IMR-90 (cell line): Measurements from ENCODE around the gene NR4A3. TPM values are rescaled to one million over a fixed set of nuclear protein-coding genes. Genes with fewer than 3 reads are reported as not detected.

ENCODE experiments used
- ATAC-seq: fragments of 200-7000 bp; cut with Tn5 transposase; 2 replicates; pipeline ENCODE4 v1.9.1; 2020; ENCODE audit warnings: low read depth, mild to moderate bottlenecking, moderate library complexity
- BruUV-seq: library from RNA; stranded (reverse); fragments of 400-500 nt; replicated peaks from 2 replicates; lab custom pipeline; 2021; lab: Mats Ljungman, UMichigan
- CTCF ChIA-PET: fragments of 300-600 bp; formaldehyde crosslinking; extraction: SDS; loops from one replicate; lab custom pipeline; 2021; ENCODE audit warnings: antibody characterized with exemption; lab: Yijun Ruan, JAX
- POLR2A ChIA-PET: fragments of 300-600 bp; sonication (Branson Sonifier 250); formaldehyde crosslinking; loops from one replicate; lab custom pipeline; 2022; ENCODE audit warnings: antibody characterized with exemption; ENCODE audit not compliant: unreplicated experiment; lab: Charles Lee
- DNase-seq: peaks from one replicate; pipeline ENCODE4 v3.0.0; 2013
- H2AFZ ChIP-seq: replicated peaks from 2 replicates; pipeline ENCODE3; 2013; ENCODE audit warnings: low read length, mild to moderate bottlenecking; ENCODE audit not compliant: poor library complexity
- H2AK5ac ChIP-seq: 2 replicates; pipeline ENCODE4 v1.6.1; 2013; ENCODE audit warnings: low read depth, low read length, inconsistent platforms
- H2AK9ac ChIP-seq: replicated peaks from 2 replicates; pipeline ENCODE3; 2013; ENCODE audit warnings: mild to moderate bottlenecking, low read depth, low read length, moderate library complexity; ENCODE audit not compliant: poor library complexity
- H2BK120ac ChIP-seq: 2 replicates; pipeline ENCODE4 v1.6.1; 2013; ENCODE audit warnings: low read depth, low read length, inconsistent platforms
- H2BK15ac ChIP-seq: 3 replicates; pipeline ENCODE4 v1.6.1; 2013; ENCODE audit warnings: low read depth, low read length, inconsistent platforms
- H2BK20ac ChIP-seq: 2 replicates; pipeline ENCODE4 v1.6.1; 2013; ENCODE audit warnings: low read depth, mild to moderate bottlenecking, inconsistent platforms, low read length, moderate library complexity
- H2BK5ac ChIP-seq: 2 replicates; pipeline ENCODE4 v1.6.1; 2013; ENCODE audit warnings: mild to moderate bottlenecking, low read depth, low read length, inconsistent platforms; ENCODE audit not compliant: poor library complexity, severe bottlenecking
- H3K14ac ChIP-seq: replicated peaks from 2 replicates; pipeline ENCODE4 v1.6.1; 2013; ENCODE audit warnings: low read depth, low read length, inconsistent platforms
- H3K18ac ChIP-seq: 2 replicates; pipeline ENCODE4 v1.6.1; 2013; ENCODE audit warnings: low read depth, low read length, control low read depth
- H3K23ac ChIP-seq: 2 replicates; pipeline ENCODE4 v1.6.1; 2013; ENCODE audit warnings: low read depth, low read length, inconsistent platforms
- H3K27ac ChIP-seq: 2 replicates; pipeline ENCODE4 v1.5.1; 2013; ENCODE audit warnings: mild to moderate bottlenecking, control low read depth, low read length; ENCODE audit not compliant: insufficient read depth
- H3K27me3 ChIP-seq: 2 replicates; pipeline ENCODE4 v1.6.1; 2013; ENCODE audit warnings: low read length; ENCODE audit not compliant: control insufficient read depth, insufficient read depth
- H3K36me3 ChIP-seq: 2 replicates; pipeline ENCODE4 v1.6.1; 2013; ENCODE audit warnings: low read length, mixed read lengths; ENCODE audit not compliant: control insufficient read depth, insufficient read depth
- H3K4ac ChIP-seq: 2 replicates; pipeline ENCODE4 v1.6.1; 2013; ENCODE audit warnings: low read depth, low read length, inconsistent platforms
- H3K4me1 ChIP-seq: 2 replicates; pipeline ENCODE4 v1.6.1; 2013; ENCODE audit warnings: low read length, mixed read lengths; ENCODE audit not compliant: control insufficient read depth, insufficient read depth
- H3K4me2 ChIP-seq: 2 replicates; pipeline ENCODE4 v1.6.1; 2013; ENCODE audit warnings: low read depth, mild to moderate bottlenecking, control low read depth, low read length, moderate library complexity
- H3K4me3 ChIP-seq: 2 replicates; pipeline ENCODE4 v1.5.1; 2013; ENCODE audit warnings: low read depth, mild to moderate bottlenecking, control low read depth, low read length, moderate library complexity; ENCODE audit not compliant: insufficient read depth
- H3K56ac ChIP-seq: 2 replicates; pipeline ENCODE4 v1.6.1; 2013; ENCODE audit warnings: low read length, inconsistent platforms; ENCODE audit not compliant: insufficient read depth; ENCODE audit errors: extremely low read depth
- H3K79me1 ChIP-seq, 2 experiments: 2 replicates each; pipeline ENCODE4 v1.6.1; 2013; ENCODE audit warnings: low read length in 2 of 2, inconsistent platforms in 1 of 2, low read depth in 1 of 2
- H3K9ac ChIP-seq: 2 replicates; pipeline ENCODE4 v1.6.1; 2013; ENCODE audit warnings: low read depth, low read length, control low read depth
- H3K9me1 ChIP-seq: 2 replicates; pipeline ENCODE4 v1.6.1; 2013; ENCODE audit warnings: low read length, inconsistent platforms; ENCODE audit not compliant: insufficient read depth
- H3K9me3 ChIP-seq: 2 replicates; pipeline ENCODE4 v1.6.1; 2013; ENCODE audit warnings: low read length; ENCODE audit not compliant: control insufficient read depth, insufficient read depth
- H4K20me1 ChIP-seq: 2 replicates; pipeline ENCODE4 v1.6.1; 2013; ENCODE audit warnings: low read length, inconsistent platforms; ENCODE audit not compliant: insufficient read depth
- H4K5ac ChIP-seq: 2 replicates; pipeline ENCODE4 v1.6.1; 2013; ENCODE audit warnings: mild to moderate bottlenecking, low read depth, low read length, control low read depth
- H4K8ac ChIP-seq, 2 experiments: 2 replicates each; pipeline ENCODE4 v1.6.1; 2013; ENCODE audit warnings: low read depth in 2 of 2, low read length in 2 of 2, control low read depth in 1 of 2, inconsistent platforms in 1 of 2
- H4K91ac ChIP-seq: 2 replicates; pipeline ENCODE4 v1.6.1; 2013; ENCODE audit warnings: low read depth, low read length, inconsistent platforms; ENCODE audit not compliant: insufficient read depth
- BHLHE40 ChIP-seq: fragments of 150-350 bp; IDR thresholded peaks from 2 replicates; pipeline ENCODE4 v1.6.1; 2016; ENCODE audit warnings: mild to moderate bottlenecking, low read depth, low read length
- CHD1 ChIP-seq: IDR thresholded peaks from 2 replicates; pipeline ENCODE4 v1.6.1; 2012; ENCODE audit warnings: low read depth, low read length, improper control_type of control experiment
- FOS ChIP-seq: fragments of 150-350 bp; IDR thresholded peaks from 2 replicates; pipeline ENCODE4 v1.6.1; 2016; ENCODE audit warnings: low read depth, low read length
- MAFK ChIP-seq: IDR thresholded peaks from 2 replicates; pipeline ENCODE4 v1.6.1; 2012; ENCODE audit warnings: low read depth, low read length, improper control_type of control experiment
- MAZ ChIP-seq: IDR thresholded peaks from 2 replicates; pipeline ENCODE4 v1.6.1; 2012; ENCODE audit warnings: low read depth, mild to moderate bottlenecking, low read length, improper control_type of control experiment, moderate library complexity, borderline replicate concordance
- MXI1 ChIP-seq: IDR thresholded peaks from 2 replicates; pipeline ENCODE4 v1.6.1; 2012; ENCODE audit warnings: low read depth, mild to moderate bottlenecking, low read length, moderate library complexity, borderline replicate concordance
- NFE2L2 ChIP-seq: fragments of 150-350 bp; IDR thresholded peaks from 2 replicates; pipeline ENCODE4 v1.6.1; 2016; ENCODE audit warnings: low read depth, mild to moderate bottlenecking, low read length
- POLR2A ChIP-seq: IDR thresholded peaks from 2 replicates; pipeline ENCODE4 v1.6.1; 2012; ENCODE audit warnings: mild to moderate bottlenecking, low read depth, low read length
- RAD21 ChIP-seq: IDR thresholded peaks from 2 replicates; pipeline ENCODE4 v1.6.1; 2012; ENCODE audit warnings: low read length, improper control_type of control experiment
- RCOR1 ChIP-seq: IDR thresholded peaks from 2 replicates; pipeline ENCODE4 v1.6.1; 2012; ENCODE audit warnings: mild to moderate bottlenecking, low read length, improper control_type of control experiment; ENCODE audit not compliant: insufficient replicate concordance
- RFX5 ChIP-seq: IDR thresholded peaks from 2 replicates; pipeline ENCODE4 v1.8.0; 2012; ENCODE audit warnings: low read depth, mild to moderate bottlenecking, low read length, moderate library complexity
- SMC3 ChIP-seq: fragments of 150-350 bp; IDR thresholded peaks from 2 replicates; pipeline ENCODE4 v1.6.1; 2016; ENCODE audit warnings: low read depth, mild to moderate bottlenecking, antibody characterized with exemption, low read length, moderate library complexity
- WGBS, 2 experiments: methylation state at CpG; one replicate each; pipeline versions ENCODE4 v1.1.5 to v1.1.7; 2013; ENCODE audit warnings: missing lambda C conversion rate in 2 of 2; ENCODE audit not compliant: insufficient read length in 1 of 2; ENCODE audit errors: extremely low coverage in 2 of 2; 5-methylcytosine and 5-hydroxymethylcytosine counted together
- dilution Hi-C: fragments of 300-500 bp; cut with HindIII; formaldehyde crosslinking; loops from one replicate; pipeline ENCODE4 v1.14.3; 2018; ENCODE audit warnings: low sequenced_read_pairs; ENCODE audit not compliant: unreplicated experiment
- in situ Hi-C: fragments of 300-500 bp; cut with MboI; formaldehyde crosslinking; loops from 3 replicates; pipeline ENCODE4 v1.14.3; 2019; ENCODE audit warnings: low sequenced_read_pairs, inconsistent platforms, mixed read lengths
- intact Hi-C: fragments of 100-400 bp; cut with micrococcal nuclease; formaldehyde crosslinking; loops from 2 replicates; pipeline ENCODE4 v1.10.0; 2022
- polyA plus RNA-seq, 3 experiments: library from polyadenylated mRNA; depleted of rRNA; stranded (reverse); fragments of >200 nt; gene quantifications; 2 replicates each; pipeline ENCODE4 v1.2.3, GENCODE V29; 2012; ENCODE audit warnings: low replicate concordance in 1 of 3
- total RNA-seq: library from RNA; depleted of rRNA; stranded (reverse); fragments of >200 nt; gene quantifications from 2 replicates; pipeline ENCODE4 v1.2.3, GENCODE V29; 2012
- TF ChIP-seq, protein P1 (sequence below): fragments of 150-350 bp; IDR thresholded peaks from 2 replicates; pipeline ENCODE4 v1.6.1; 2016; ENCODE audit warnings: low read depth, mild to moderate bottlenecking, low read length, moderate library complexity, borderline replicate concordance
- TF ChIP-seq, protein P2 (sequence below): conservative IDR thresholded peaks from 2 replicates; pipeline ENCODE4 v1.5.1; 2012; ENCODE audit warnings: mild to moderate bottlenecking, low read depth, low read length, improper control_type of control experiment
- TF ChIP-seq, protein P3 (sequence below): fragments of 150-350 bp; IDR thresholded peaks from 2 replicates; pipeline ENCODE4 v1.6.1; 2017; ENCODE audit warnings: mild to moderate bottlenecking, antibody characterized with exemption, low read length, low read depth

NR4A3 gene
- total and polyA plus RNA-seq, 2 of the 4 experiments (the other 2 are of a cell fraction), result 0.27 to 0.54 TPM

DNA sequence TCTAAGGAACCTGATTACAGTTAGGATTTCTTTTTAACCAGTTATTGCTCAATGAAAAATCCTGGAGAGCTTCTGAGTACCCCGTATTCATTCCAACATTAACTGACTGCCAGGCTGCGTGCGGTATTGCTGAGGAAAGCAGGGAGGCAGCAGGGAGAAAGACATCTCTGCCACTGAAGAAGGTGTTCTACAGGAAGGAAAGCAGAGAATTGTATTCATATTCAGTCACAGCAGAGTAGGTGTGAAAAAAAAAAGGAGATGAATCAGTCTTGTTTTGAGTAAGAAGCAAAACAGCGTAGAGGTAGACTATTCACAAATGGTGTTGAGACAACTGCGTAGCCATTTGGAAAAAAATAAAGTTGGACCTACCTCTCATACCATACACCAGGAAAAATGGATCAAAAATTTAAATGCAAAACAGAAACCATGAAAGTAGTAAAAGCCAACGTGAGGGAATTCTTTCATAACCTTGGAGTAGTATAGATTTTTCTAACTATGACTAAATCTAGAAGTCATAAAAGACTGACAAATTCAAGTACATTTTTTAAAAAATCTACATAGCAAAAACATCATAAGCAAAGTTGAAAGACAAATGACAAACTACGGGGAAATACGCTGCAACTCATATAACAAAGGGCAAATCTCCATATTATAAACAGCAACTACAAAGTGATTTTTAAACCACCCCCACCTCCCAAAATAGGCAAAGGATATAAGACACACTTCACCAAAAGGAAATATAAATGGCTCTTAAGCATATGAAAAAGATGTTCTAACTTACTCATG lies 9.9 kb upstream of the NR4A3 start:
- no peak overlapping the region for H2AFZ ChIP-seq
- no peak overlapping the region for H3K18ac ChIP-seq
- in situ Hi-C loops (loop anchor here (25.0 kb wide), 2 partner anchors 401 to 549 kb away; no protein-coding TSS in a partner anchor), intact Hi-C loops (no loop called here), dilution Hi-C loops (no loop called here)
- H3K4ac ChIP-seq, result no peak overlapping the region
- no peak overlapping the region for H4K8ac ChIP-seq
- H2AK9ac ChIP-seq, result no peak overlapping the region
- DNase-seq (no peak), ATAC-seq (no peak)
- H4K5ac ChIP-seq, result no peak overlapping the region
- H3K23ac ChIP-seq, result no peak overlapping the region
- no peak overlapping the region for H2BK20ac ChIP-seq
- BruUV-seq, result no TSS peak
- TF ChIP-seq POLR2A (no peak), MAZ (no peak), MXI1 (no peak), RAD21 (no peak), RCOR1 (no peak), BHLHE40 (no peak), MAFK (no peak), SMC3 (no peak), NFE2L2 (no peak), RFX5 (no peak), CHD1 (no peak), FOS (no peak)
- TF ChIP-seq, protein P1, sequence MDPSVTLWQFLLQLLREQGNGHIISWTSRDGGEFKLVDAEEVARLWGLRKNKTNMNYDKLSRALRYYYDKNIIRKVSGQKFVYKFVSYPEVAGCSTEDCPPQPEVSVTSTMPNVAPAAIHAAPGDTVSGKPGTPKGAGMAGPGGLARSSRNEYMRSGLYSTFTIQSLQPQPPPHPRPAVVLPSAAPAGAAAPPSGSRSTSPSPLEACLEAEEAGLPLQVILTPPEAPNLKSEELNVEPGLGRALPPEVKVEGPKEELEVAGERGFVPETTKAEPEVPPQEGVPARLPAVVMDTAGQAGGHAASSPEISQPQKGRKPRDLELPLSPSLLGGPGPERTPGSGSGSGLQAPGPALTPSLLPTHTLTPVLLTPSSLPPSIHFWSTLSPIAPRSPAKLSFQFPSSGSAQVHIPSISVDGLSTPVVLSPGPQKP, result no peak
- TF ChIP-seq, protein P2, sequence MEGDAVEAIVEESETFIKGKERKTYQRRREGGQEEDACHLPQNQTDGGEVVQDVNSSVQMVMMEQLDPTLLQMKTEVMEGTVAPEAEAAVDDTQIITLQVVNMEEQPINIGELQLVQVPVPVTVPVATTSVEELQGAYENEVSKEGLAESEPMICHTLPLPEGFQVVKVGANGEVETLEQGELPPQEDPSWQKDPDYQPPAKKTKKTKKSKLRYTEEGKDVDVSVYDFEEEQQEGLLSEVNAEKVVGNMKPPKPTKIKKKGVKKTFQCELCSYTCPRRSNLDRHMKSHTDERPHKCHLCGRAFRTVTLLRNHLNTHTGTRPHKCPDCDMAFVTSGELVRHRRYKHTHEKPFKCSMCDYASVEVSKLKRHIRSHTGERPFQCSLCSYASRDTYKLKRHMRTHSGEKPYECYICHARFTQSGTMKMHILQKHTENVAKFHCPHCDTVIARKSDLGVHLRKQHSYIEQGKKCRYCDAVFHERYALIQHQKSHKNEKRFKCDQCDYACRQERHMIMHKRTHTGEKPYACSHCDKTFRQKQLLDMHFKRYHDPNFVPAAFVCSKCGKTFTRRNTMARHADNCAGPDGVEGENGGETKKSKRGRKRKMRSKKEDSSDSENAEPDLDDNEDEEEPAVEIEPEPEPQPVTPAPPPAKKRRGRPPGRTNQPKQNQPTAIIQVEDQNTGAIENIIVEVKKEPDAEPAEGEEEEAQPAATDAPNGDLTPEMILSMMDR, result no peak
- TF ChIP-seq, protein P3, sequence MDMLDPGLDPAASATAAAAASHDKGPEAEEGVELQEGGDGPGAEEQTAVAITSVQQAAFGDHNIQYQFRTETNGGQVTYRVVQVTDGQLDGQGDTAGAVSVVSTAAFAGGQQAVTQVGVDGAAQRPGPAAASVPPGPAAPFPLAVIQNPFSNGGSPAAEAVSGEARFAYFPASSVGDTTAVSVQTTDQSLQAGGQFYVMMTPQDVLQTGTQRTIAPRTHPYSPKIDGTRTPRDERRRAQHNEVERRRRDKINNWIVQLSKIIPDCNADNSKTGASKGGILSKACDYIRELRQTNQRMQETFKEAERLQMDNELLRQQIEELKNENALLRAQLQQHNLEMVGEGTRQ, result no peak
- ChIA-PET CTCF (no interaction called here), POLR2A (no interaction called here)
- peaks cover 7% of the 10 kb centered on the region for H3K4me1 ChIP-seq
- H3K27ac ChIP-seq, result no peak overlapping the region
- no peak overlapping the region for H2BK15ac ChIP-seq
- H3K56ac ChIP-seq, result no peak overlapping the region
- H3K4me2 ChIP-seq, result no peak overlapping the region
- no peaks in the 10 kb centered on the region for H4K20me1 ChIP-seq
- H3K9ac ChIP-seq, result no peak overlapping the region
- H3K79me1 ChIP-seq, result peaks cover 6 to 31% of the 10 kb centered on the region in 2 experiments; a peak in 3 of 4 replicates
- H3K36me3 ChIP-seq, result no peaks in the 10 kb centered on the region
- WGBS, 2 experiments, result no CpG with 5 or more reads among the region's 8 CpGs
- no peak overlapping the region for H2BK120ac ChIP-seq
- no peak overlapping the region for H2AK5ac ChIP-seq
- no peak overlapping the region for H3K14ac ChIP-seq
- H3K9me3 ChIP-seq, result no peaks in the 10 kb centered on the region
- no peak overlapping the region for H2BK5ac ChIP-seq
- no peak overlapping the region for H4K91ac ChIP-seq
- H3K4me3 ChIP-seq, result no peak overlapping the region
- no peaks in the 10 kb centered on the region for H3K9me1 ChIP-seq
- H3K27me3 ChIP-seq, result no peaks in the 10 kb centered on the region
